HepG2 (cell line): ENCODE measurements around the gene C9orf40. TPM values are rescaled to one million over a fixed set of nuclear protein-coding genes. Genes with fewer than 3 reads are reported as not detected.

ENCODE experiments used
- ETV5 ChIP-seq: IDR thresholded peaks from 2 replicates; pipeline ENCODE4 v1.6.1; 2018; ENCODE audit warnings: missing biosample characterization, missing genetic modification reagents, inconsistent platforms, borderline replicate concordance
- FOXJ3 ChIP-seq: sonication (generic); formaldehyde crosslinking; IDR thresholded peaks from 2 replicates; pipeline ENCODE4 v1.4.0; 2020; ENCODE audit warnings: missing genetic modification reagents, mild to moderate bottlenecking, borderline replicate concordance
- FOXK2 ChIP-seq: fragments of 450-650 bp; IDR thresholded peaks from 2 replicates; pipeline ENCODE4 v1.6.1; 2016
- GATA4 ChIP-seq: sonication (generic); IDR thresholded peaks from 2 replicates; pipeline ENCODE4 v1.6.1; 2016; ENCODE audit warnings: antibody characterized with exemption, low read depth, borderline replicate concordance
- NR0B2 ChIP-seq: sonication (generic); formaldehyde crosslinking; IDR thresholded peaks from 2 replicates; pipeline ENCODE4 v1.4.0; 2020; ENCODE audit warnings: mild to moderate bottlenecking, missing genetic modification reagents
- RAD21 ChIP-seq: fragments of 450-650 bp; formaldehyde crosslinking; IDR thresholded peaks from 2 replicates; pipeline ENCODE4 v1.5.0; 2020; ENCODE audit warnings: mild to moderate bottlenecking
- REXO4 ChIP-seq: sonication (generic); formaldehyde crosslinking; IDR thresholded peaks from 2 replicates; pipeline ENCODE4 v1.8.0; 2022; ENCODE audit warnings: missing genetic modification reagents, mild to moderate bottlenecking, borderline replicate concordance
- SKI ChIP-seq: fragments of 450-650 bp; IDR thresholded peaks from one replicate; pipeline ENCODE4 v1.6.1; 2018; ENCODE audit warnings: mild to moderate bottlenecking; ENCODE audit not compliant: partially characterized antibody
- SYNCRIP ChIP-seq: fragments of 200-400 bp; formaldehyde crosslinking; IDR thresholded peaks from 2 replicates; pipeline ENCODE4 v1.6.1; 2018; ENCODE audit warnings: mild to moderate bottlenecking, low read depth, low read length; ENCODE audit not compliant: insufficient read depth
- THAP8 ChIP-seq: sonication (generic); formaldehyde crosslinking; IDR thresholded peaks from 2 replicates; pipeline ENCODE4 v1.5.1; 2020; ENCODE audit warnings: missing genetic modification reagents, mild to moderate bottlenecking, borderline replicate concordance
- XRCC5 ChIP-seq: fragments of 200-400 bp; formaldehyde crosslinking; optimal IDR thresholded peaks from 2 replicates; pipeline ENCODE3; 2017; ENCODE audit warnings: mild to moderate bottlenecking, low read length
- ZBTB39 ChIP-seq: sonication (generic); formaldehyde crosslinking; IDR thresholded peaks from 2 replicates; pipeline ENCODE4 v1.5.0; 2020; ENCODE audit warnings: missing genetic modification reagents
- ZFY ChIP-seq: sonication (generic); formaldehyde crosslinking; IDR thresholded peaks from 2 replicates; pipeline ENCODE4 v1.4.0; 2020; ENCODE audit warnings: missing genetic modification reagents
- ZFYVE20 ChIP-seq: sonication (generic); formaldehyde crosslinking; IDR thresholded peaks from 2 replicates; pipeline ENCODE4 v1.8.0; 2023; ENCODE audit warnings: low read depth, mild to moderate bottlenecking, moderate library complexity, missing genetic modification reagents, borderline replicate concordance
- ZNF124 ChIP-seq: sonication (generic); formaldehyde crosslinking; IDR thresholded peaks from 2 replicates; pipeline ENCODE4 v1.4.0; 2020; ENCODE audit warnings: missing genetic modification reagents
- ZNF446 ChIP-seq: sonication (generic); formaldehyde crosslinking; IDR thresholded peaks from 2 replicates; pipeline ENCODE4 v1.5.0; 2020; ENCODE audit warnings: mild to moderate bottlenecking, missing genetic modification reagents
- ZNF512B ChIP-seq: sonication (generic); formaldehyde crosslinking; IDR thresholded peaks from 2 replicates; pipeline ENCODE4 v1.5.1; 2020; ENCODE audit warnings: missing genetic modification reagents, mild to moderate bottlenecking, borderline replicate concordance
- ZNF598 ChIP-seq: sonication (generic); formaldehyde crosslinking; IDR thresholded peaks from 2 replicates; pipeline ENCODE4 v1.5.1; 2020; ENCODE audit warnings: mild to moderate bottlenecking, missing genetic modification reagents, borderline replicate concordance
- ZNF678 ChIP-seq: sonication (generic); formaldehyde crosslinking; IDR thresholded peaks from 2 replicates; pipeline ENCODE4 v1.4.0; 2020; ENCODE audit warnings: mild to moderate bottlenecking, missing genetic modification reagents
- ZNF704 ChIP-seq: sonication (generic); formaldehyde crosslinking; IDR thresholded peaks from 2 replicates; pipeline ENCODE4 v1.8.1; 2023; ENCODE audit warnings: mild to moderate bottlenecking, inconsistent platforms, moderate library complexity, missing genetic modification reagents, borderline replicate concordance
- ZSCAN25 ChIP-seq: sonication (generic); formaldehyde crosslinking; IDR thresholded peaks from 2 replicates; pipeline ENCODE4 v1.8.0; 2022; ENCODE audit warnings: mild to moderate bottlenecking, missing genetic modification reagents
- polyA plus RNA-seq, 8 experiments: library from polyadenylated mRNA; depleted of rRNA in 3 of 8; stranded (reverse) in 7 of 8; unstranded in 1 of 8; fragments of >200 nt; fragmentation: Illumina TruSeq in 4 of 8; extraction: Trizol in 4 of 8; gene quantifications; 2 replicates each; pipeline versions ENCODE4 v1.2.1 to v1.2.3, GENCODE V29; 2011 to 2016; ENCODE audit warnings: low read depth in 4 of 8, missing spikeins in 1 of 8, mixed read lengths in 1 of 8; ENCODE audit not compliant: insufficient read depth in 1 of 8
- total RNA-seq, 5 experiments: library from RNA; depleted of rRNA; stranded (reverse); fragments of >200 nt; fragmentation: Illumina TruSeq; extraction: Trizol; gene quantifications; 2 replicates each; pipeline ENCODE4 v1.2.3, GENCODE V29; 2016; ENCODE audit warnings: low read depth in 1 of 5

Gene C9orf40
- total and polyA plus RNA-seq, 2 of the 13 experiments (the other 11 are each of a cell fraction or from before 2014, with no cell fraction given) = 3.0 to 13.5 TPM

- TF ChIP-seq THAP8 (CRISPR knock-in tag) (no peak; the same call in 1 of the 2 replicates), ZNF512B (no peak), FOXJ3 (no peak), XRCC5 (peak; percentile 87), ZFYVE20 (CRISPR knock-in tag) (peak; percentile 59; the same call in 1 of the 2 replicates), ZNF124 (CRISPR knock-in tag) (no peak; the same call in 1 of the 2 replicates), GATA4 (no peak), ZNF598 (CRISPR knock-in tag) (peak; percentile 94), ZBTB39 (peak; percentile 17; the same call in 1 of the 2 replicates), RAD21 (CRISPR knock-in tag) (peak; percentile 63), ZSCAN25 (no peak), SKI (peak; percentile 41), ZFY (CRISPR knock-in tag) (peak; percentile 91), ETV5 (peak; percentile 67; the same call in 1 of the 2 replicates), ZNF446 (CRISPR knock-in tag) (peak; percentile 76; the same call in 1 of the 2 replicates), NR0B2 (CRISPR knock-in tag) (no peak; the same call in 1 of the 2 replicates), SYNCRIP (no peak), ZNF678 (CRISPR knock-in tag) (peak; percentile 48; the same call in 1 of the 2 replicates), ZNF704 (peak; percentile 88; the same call in 1 of the 2 replicates), FOXK2 (no peak), REXO4 (CRISPR knock-in tag) (no peak)
Measured at GRCh38 chr9:74952201-74953151, at the start of gene C9orf40 (continued).
